ENCODE measurements around the gene ZNHIT3. TPM values are rescaled to one million over a fixed set of nuclear protein-coding genes. Genes with fewer than 3 reads are reported as not detected.
"Not testable (repeated sequence)": the region's sequence is repeated elsewhere in the genome, so short reads cannot be mapped to it uniquely, and the experiment has no call there.

The ZNHIT3 gene
- total RNA-seq, 3 donors from 2014 or later (not counting 1 experiment from before 2014, with no cell fraction given), result 27.1 to 41.3 (median 36.6) TPM

GRCh38 chr17:36506249-36506826, 19.9 kb downstream of the ZNHIT3 start:
- no peak for TF ChIP-seq CTCF (IDR thresholded peaks at IDR 0.05)
- Mint-ChIP-seq H3K4me1 (peaks cover 0 to 4% of the 10 kb centered on the region in 2 donors), H3K4me3 (no peak overlapping the region), H3K36me3 (no peaks in the 10 kb centered on the region), H3K27ac (no peak overlapping the region), H3K27me3 (ENCODE audit: low read depth in 2 of 2) (no peaks in the 10 kb centered on the region), H3K9me3 (no peaks in the 10 kb centered on the region)
- no peak for ATAC-seq
- Histone ChIP-seq H3K27ac (ENCODE audit: low read length) (no peak overlapping the region), H3K9me3 (ENCODE audit: control insufficient read depth, insufficient read depth, low read length) (no peaks in the 10 kb centered on the region), H3K36me3 (ENCODE audit: control insufficient read depth, insufficient read depth, low read length) (peaks cover 17% of the 10 kb centered on the region), H3K4me3 (ENCODE audit: low read length) (no peak overlapping the region), H3K27me3 (ENCODE audit: control insufficient read depth, insufficient read depth, low read length) (no peaks in the 10 kb centered on the region), H3K4me1 (ENCODE audit: control insufficient read depth, insufficient read depth, low read length) (no peaks in the 10 kb centered on the region)
- DNase-seq, result no peak
- intact Hi-C loops (cut with micrococcal nuclease), result no loop called here
- WGBS (ENCODE audit: insufficient coverage), result 90% methylated on average over 6 of the region's 6 CpGs

GRCh38 chr17:36506831-36507230, 20.4 kb downstream of the ZNHIT3 start:
- no peak for TF ChIP-seq CTCF (IDR thresholded peaks at IDR 0.05)
- no peaks in the 10 kb centered on the region for H3K9me3 Mint-ChIP-seq
- Histone ChIP-seq H3K36me3 (ENCODE audit: control insufficient read depth, insufficient read depth, low read length) (peaks cover 17% of the 10 kb centered on the region), H3K27ac (ENCODE audit: low read length) (no peak overlapping the region), H3K9me3 (ENCODE audit: control insufficient read depth, insufficient read depth, low read length) (no peaks in the 10 kb centered on the region), H3K4me1 (ENCODE audit: control insufficient read depth, insufficient read depth, low read length) (no peaks in the 10 kb centered on the region), H3K27me3 (ENCODE audit: control insufficient read depth, insufficient read depth, low read length) (no peaks in the 10 kb centered on the region), H3K4me3 (ENCODE audit: low read length) (no peak overlapping the region)
- H3K36me3 Mint-ChIP-seq, result no peaks in the 10 kb centered on the region
- ATAC-seq, result no peak
- DNase-seq, result no peak
- peaks cover 0 to 4% of the 10 kb centered on the region in 2 donors for H3K4me1 Mint-ChIP-seq
- H3K4me3 Mint-ChIP-seq, result no peak overlapping the region
- H3K27ac Mint-ChIP-seq, result no peak overlapping the region
- intact Hi-C loops (cut with micrococcal nuclease), result no loop called here
- 97% methylated on average over 11 of the region's 11 CpGs for WGBS (ENCODE audit: insufficient coverage)
- no peaks in the 10 kb centered on the region for H3K27me3 Mint-ChIP-seq (ENCODE audit: low read depth in 2 of 2)

GRCh38 chr17:36507266-36507665, 20.8 kb downstream of the ZNHIT3 start:
- H3K36me3 Mint-ChIP-seq, result no peaks in the 10 kb centered on the region
- Histone ChIP-seq H3K27me3 (ENCODE audit: control insufficient read depth, insufficient read depth, low read length) (no peaks in the 10 kb centered on the region), H3K27ac (ENCODE audit: low read length) (no peak overlapping the region), H3K4me3 (ENCODE audit: low read length) (no peak overlapping the region), H3K9me3 (ENCODE audit: control insufficient read depth, insufficient read depth, low read length) (no peaks in the 10 kb centered on the region), H3K36me3 (ENCODE audit: control insufficient read depth, insufficient read depth, low read length) (peaks cover 17% of the 10 kb centered on the region), H3K4me1 (ENCODE audit: control insufficient read depth, insufficient read depth, low read length) (no peaks in the 10 kb centered on the region)
- no peak overlapping the region for H3K4me3 Mint-ChIP-seq
- H3K9me3 Mint-ChIP-seq, result no peaks in the 10 kb centered on the region
- no peak overlapping the region for H3K27ac Mint-ChIP-seq
- ATAC-seq, result no peak
- no peak for TF ChIP-seq CTCF (IDR thresholded peaks at IDR 0.05)
- no peak for DNase-seq
- no peaks in the 10 kb centered on the region for H3K27me3 Mint-ChIP-seq (ENCODE audit: low read depth in 2 of 2)
- H3K4me1 Mint-ChIP-seq, result peaks cover 0 to 4% of the 10 kb centered on the region in 2 donors
- 100% methylated on average over 2 of the region's 6 CpGs for WGBS (ENCODE audit: insufficient coverage)
- intact Hi-C loops (cut with micrococcal nuclease), result no loop called here

GRCh38 chr17:36508439-36508838, 22.0 kb downstream of the ZNHIT3 start:
- H3K4me1 Mint-ChIP-seq; ATAC-seq; H3K9me3 Mint-ChIP-seq; H3K4me3 ChIP-seq (ENCODE audit: low read length); H3K27me3 ChIP-seq (ENCODE audit: control insufficient read depth, insufficient read depth, low read length); H3K9me3 ChIP-seq (ENCODE audit: control insufficient read depth, insufficient read depth, low read length); H3K27ac Mint-ChIP-seq; H3K4me3 Mint-ChIP-seq; DNase-seq; intact Hi-C loops (cut with micrococcal nuclease); H3K27ac ChIP-seq (ENCODE audit: low read length); H3K4me1 ChIP-seq (ENCODE audit: control insufficient read depth, insufficient read depth, low read length); H3K36me3 Mint-ChIP-seq; H3K27me3 Mint-ChIP-seq (ENCODE audit: low read depth in 2 of 2): not testable (repeated sequence)
- WGBS (ENCODE audit: insufficient coverage), result 92% methylated on average over 2 of the region's 2 CpGs
- H3K36me3 ChIP-seq (ENCODE audit: control insufficient read depth, insufficient read depth, low read length), result peaks cover 17% of the 10 kb centered on the region
